HG02885 (cell line): Measurements from ENCODE around the gene ZSCAN26.
A peak's percentile ranks its signal among the peaks of the same experiment; 100 is the strongest.
"Not testable (repeated sequence)": the region's sequence is repeated elsewhere in the genome, so short reads cannot be mapped to it uniquely, and the experiment has no call there.

Experiments
- ATAC-seq: cut with Tn5 transposase; IDR thresholded peaks from one replicate; pipeline ENCODE4 v1.9.1; 2021; ENCODE audit warnings: mild to moderate bottlenecking; ENCODE audit not compliant: unreplicated experiment, poor library complexity

ZSCAN26 gene

DNA sequence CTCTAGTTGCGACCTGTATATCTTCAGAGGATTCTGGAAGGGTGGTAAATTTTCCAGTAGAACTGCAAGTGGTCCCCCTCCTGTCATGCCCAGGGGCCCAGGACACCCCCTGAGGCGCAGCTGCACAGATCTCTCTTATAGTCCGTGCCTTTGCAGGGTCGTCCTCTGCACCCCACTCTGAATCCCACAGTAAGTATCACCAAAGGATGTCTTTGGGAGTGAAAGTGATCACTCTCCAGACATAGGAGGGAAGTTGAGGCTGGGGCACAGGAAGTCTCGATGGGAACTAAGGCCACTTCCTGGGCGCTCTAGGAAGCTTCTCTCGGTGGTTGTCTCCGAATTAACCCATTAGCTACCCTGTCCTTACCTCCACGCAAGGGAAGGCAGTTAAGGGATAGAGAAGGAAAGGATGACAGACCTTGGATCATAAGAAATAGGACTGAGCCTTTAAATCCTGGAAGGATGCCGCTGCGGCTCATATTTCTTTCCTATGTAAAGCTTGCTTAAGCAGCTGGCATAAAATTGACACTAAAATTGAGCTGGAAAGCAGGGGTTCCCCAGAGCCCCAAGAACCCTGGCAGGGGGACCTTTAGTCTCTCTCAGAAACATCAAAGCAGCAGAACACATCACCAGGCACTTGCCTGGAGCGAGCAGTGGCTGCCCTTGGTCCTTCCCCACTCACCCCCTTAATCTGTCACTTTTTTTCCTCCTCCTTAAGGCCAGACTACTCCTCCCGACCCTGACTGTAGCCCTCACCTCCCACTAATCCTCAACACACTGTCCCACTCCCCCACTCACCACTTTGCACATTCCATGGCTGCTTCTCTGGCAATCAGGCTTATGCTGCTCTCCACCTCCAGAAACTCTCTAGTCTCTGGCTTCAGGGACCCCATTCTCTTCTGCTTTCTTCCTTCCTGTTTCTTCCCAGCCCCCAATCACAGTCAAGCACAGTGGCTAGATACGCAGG, 14.7 kb upstream of the ZSCAN26 start, which contains the start of gene ZKSCAN4:
TSS of gene ZKSCAN4 (minus strand) at position 261 of the 967 bp plus-strand sequence. CDS start 289 bp downstream, outside the sequence.
- ATAC-seq = peak; percentile 91

DNA sequence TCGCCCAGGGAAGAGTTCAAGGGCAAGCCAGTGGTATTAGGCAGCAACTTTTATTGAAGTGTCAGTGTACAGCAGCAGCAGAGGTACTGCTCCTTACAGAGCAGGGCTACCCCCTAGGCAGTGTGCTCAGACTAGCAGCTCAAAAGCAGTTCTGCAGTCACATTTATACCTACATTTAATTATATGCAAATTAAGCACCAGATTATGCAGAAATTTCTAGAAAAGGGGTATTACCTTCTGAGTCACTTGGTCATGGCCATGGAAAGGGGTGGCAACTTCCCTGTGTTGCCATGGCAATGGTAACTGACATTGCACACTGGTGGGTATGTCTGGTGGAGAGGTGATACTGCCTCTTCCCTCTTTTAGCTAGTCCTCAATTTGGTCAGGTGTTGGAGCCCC, 12.8 kb upstream of the ZSCAN26 start:
- no peak for ATAC-seq

DNA sequence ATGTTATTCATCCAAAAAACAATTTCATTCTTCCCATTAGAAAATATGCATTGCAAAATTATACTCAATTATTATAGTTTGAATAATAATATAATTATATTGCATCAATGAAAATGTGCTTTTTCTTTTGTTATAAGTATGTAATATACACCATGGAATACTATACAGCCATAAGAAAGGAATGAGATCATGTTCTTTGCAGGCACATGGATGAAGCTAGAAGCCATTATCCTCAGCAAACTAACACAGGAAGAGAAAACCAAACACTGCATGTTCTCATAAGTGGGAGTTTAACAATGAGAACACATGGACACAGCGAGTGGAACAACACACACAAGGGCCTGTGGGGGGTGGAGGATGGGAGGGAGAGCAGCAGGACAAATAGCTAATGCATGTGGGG, 9.9 kb upstream of the ZSCAN26 start:
- ATAC-seq = no peak

DNA sequence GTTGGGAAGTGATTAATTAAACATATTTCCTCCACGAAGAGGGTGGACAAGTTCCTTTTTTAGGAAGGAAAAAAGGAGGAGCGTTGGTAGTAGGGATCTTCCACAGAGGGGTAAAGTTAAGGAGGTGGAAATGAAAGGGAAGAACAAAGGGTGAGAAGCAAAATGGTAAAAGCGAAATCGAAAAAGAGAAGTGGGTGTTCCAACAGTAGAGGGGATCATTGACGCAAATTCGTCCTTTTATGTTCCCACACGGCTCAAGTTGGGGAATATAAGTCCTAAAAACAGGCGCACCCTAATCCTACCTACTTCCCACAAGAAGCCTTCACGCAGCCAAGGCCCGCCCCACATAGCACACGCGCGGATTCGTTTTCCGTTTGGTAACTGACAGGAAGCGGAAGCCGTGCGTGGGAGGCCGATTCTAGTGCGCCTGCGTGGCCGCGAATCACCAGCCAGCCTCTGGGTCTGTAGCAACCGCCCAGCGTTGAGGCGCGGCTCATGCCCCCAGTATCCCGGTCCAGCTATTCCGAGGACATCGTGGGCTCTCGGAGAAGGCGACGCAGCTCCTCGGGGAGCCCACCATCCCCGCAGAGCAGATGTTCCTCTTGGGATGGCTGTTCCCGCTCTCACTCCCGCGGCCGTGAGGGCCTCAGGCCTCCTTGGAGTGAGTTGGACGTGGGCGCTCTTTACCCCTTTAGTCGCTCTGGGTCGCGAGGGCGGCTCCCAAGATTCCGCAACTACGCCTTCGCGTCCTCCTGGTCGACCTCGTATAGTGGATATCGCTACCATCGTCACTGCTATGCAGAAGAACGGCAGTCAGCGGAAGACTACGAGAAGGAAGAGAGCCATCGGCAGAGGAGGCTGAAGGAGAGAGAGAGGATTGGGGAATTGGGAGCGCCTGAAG, 7.8 kb upstream of the ZSCAN26 start, which contains the start of gene NKAPL:
TSS of gene NKAPL (plus strand) at position 421 of the 901 bp plus-strand sequence. CDS start at position 496, 75 bp downstream.
- ATAC-seq = no peak

DNA sequence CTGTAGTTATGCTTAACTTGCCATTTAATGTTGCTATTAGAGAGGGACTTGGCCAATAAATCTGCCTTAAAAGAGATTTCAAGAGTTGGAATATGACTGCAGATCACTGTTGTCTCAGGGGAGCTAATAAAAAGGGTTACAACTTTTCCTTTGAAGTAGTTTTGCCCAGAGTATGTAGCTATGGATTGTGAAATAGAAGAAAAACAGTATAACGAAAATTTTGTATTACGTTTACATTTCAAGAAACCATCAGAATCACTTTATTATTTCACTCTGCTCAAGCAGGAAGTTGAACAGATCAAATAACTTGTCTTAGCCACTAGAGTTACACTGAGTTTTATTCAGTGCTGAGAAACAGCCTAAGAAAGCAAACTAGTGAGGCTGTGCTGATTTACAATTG, 3.0 kb upstream of the ZSCAN26 start:
- no peak for ATAC-seq

DNA sequence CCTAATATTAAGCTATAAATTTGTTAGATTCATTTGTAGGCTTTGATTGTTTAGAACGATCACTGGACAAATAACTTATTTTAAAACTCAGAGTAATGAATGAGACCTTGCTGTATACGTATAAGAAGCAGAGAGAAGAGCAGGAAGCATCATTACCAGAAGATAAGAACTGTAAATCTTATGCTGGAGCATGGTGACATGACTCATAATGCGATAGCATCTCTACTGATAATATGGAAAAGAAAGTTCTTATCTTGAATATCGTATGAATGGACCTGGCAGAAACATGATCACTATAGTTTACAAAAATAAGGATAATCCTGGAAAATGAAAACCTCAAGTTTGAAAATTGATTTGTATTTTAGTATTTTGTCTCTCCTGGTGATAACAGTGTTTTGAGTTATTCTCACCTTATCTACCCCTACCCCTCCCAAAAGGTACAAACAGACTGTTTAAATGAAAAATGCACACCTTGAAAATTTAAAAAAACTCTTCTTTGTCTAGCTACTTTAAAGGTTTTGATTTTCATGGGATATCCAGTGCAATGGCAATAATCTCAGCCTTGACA, 2.0 kb upstream of the ZSCAN26 start:
- no peak for ATAC-seq

DNA sequence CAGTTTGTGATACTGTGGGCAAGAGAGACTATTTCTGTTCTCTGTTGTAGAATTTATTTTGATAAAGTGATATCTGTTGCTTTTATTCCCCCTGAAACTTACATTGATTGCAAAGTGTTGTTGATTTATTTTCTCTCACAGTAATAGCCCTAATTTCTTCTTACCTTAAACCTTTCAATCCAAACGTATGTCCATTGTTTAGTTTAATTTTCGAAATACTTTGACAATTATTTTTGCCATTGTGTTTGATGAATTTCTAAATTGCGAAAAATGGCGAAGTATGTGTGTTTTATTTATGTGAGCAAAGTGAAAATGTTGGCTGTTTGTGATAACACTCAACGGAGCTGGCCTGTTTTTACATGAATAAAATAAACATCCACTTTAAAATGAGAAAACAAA, 381 bp upstream of the ZSCAN26 start:
- no peak for ATAC-seq

DNA sequence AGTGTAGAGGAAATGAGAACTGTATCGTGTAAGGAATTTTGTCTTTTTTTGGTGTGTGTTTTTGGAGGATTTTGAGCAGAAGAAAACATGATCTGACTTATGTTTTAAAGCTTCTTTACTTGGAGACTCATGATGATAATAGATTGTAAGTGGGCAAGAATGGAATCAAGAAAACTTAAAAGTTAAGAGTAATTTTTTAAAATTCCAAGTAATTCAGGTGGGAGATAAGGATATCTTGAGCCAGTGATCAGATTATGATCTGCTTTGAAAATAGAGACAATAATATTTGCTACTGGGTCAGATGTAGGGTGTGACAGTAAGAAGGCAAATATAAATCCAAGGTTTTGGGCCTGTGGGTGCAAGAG, 734 bp downstream of the ZSCAN26 start:
- ATAC-seq = no peak

DNA sequence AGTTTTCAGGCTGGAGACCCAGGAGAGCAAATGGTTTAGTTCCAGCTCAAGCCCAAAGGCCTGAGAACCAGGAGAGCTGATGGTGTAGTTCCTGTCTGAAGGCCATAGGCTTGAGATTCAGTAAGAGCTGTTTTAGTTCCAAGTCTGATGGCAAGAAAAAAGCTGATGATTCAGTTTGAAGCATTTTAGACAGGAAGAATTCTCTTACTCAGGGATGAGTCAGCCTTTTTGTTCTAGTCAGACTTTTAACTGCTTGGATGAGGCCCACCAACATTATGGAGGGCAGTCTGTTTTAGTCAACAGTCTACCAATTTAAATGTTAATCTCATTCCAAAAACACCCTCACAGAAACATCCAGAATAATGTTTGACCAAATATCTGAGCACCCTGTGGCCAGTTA, 2.5 kb downstream of the ZSCAN26 start:
- ATAC-seq = no peak

DNA sequence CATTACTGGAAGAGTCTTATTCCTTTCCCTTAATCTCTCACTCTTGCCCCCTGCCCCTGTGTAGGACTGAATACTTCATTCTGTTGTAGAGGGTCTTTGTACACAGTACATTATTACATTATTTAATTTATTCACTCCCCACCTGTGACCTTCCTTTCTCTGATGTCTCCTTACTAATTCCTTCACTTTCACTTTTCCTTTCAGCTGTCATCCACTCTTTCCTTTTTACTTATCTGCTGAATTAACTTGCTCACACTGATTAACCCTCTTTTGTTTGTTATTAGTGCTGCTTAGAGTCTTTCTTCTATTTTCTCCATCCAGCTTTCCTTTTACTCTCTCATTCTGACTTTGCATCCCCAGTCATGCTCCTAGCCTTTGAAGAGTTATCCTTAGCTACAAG, 7.9 kb downstream of the ZSCAN26 start:
- ATAC-seq = no peak

DNA sequence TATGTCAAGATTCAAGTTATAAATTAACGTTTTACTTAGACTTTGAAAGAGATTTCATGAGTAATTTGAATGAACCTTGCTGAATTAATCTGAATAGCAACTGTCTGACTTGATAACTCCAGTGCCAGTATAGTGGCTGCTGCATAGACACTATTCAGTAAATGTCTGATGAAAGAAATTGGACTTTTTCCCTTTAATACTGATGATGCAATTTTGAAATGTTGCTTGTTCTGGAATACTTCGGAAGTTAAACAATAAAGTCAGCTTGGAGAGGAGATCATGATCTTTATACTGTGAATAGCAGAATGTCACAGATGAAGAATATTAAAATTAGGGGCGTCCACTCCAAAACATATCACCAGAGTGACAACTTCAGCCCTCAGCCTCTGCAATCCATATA, 10.8 kb downstream of the ZSCAN26 start:
- no peak for ATAC-seq

DNA sequence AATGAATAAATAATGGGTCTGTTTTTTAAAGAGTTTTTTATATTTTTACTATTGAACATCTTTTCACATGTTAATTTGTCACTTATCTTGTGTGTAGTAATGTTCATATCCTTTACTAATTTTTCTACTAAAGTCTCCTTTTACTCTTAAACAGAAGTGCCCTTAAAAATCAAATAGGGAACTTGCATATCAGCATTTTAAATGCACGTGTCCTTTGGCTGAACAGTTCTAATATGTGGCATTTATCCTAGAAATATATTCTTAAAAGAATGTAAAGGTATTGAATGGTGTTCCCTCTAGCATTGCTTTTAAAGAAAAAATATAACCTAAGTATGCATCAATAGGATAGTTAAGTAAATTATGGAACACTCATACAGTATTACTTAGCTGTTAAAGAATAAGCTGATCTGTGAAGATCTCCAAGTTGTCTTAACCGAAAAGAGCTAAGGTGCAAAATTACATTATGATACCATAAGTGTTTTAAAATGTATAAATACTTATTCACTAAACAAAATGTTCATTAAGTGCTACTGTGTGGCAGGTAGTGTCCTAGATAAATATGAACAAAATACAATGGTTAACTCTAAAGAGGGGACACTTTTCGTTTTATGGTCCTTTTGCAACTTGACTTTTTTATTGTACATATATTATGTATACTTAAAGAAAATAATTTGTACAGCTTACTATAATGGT, 13.8 kb downstream of the ZSCAN26 start:
- no peak for ATAC-seq

DNA sequence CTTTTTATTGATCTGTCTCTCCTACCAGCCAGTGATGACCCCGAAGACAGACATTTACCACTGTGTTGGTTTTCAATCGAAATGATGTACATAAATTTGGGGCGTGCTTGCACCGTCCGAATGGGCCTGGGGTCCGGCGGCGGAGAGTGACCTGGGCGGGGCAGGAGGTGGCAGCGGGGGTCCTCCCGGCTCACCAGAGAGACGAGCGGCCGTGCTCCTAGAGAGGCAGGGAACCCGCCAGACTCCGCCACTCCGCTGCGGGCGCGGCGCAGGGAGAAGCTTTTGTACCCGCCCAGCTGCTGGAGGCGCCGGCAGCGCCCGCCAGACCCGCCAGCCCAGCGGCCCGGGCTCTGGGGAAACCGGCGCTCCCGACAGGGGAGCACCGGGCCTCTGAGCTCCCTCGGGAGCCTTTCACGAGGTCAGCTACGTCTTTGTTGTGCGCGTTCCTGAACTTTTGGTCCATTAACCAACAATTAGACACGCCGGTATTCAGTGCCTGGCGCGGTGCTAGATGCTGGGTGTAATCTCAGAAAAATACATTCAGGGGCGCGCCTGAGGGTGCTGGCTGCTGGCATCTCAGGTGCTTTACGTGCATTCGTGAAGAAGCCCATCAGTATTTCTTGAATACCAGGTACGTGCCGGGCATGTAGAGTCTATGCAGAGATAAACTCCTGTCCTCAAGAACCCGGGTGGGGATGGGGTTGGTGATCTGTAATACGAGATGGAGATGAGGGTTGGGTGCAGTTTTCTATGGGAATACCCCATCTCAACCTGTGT, 14.5 kb downstream of the ZSCAN26 start, which contains the start of gene PGBD1:
TSS of gene PGBD1 (plus strand) at position 285 of the 777 bp plus-strand sequence. CDS start 2,242 bp downstream, outside the sequence.
- peak; percentile 85 for ATAC-seq

DNA sequence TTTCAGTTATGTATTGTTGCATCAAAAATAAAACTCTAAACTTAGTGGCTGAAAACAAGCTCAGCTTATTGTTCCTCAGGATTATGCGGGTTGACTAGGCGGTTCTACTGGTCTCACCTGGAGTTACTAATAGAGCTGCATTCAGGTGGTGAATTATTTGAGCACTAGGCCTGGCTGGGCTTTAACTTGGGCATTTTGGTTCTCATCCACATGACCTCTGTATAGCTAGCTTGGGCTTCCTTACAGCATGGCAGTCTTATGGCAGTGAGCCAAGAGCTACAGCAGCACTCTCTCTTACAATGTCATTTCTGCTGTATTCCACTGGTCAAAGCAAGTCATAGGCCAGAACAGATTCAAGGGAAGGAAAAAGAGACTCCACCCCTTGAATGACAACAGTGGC, 16.0 kb downstream of the ZSCAN26 start:
- ATAC-seq = no peak

DNA sequence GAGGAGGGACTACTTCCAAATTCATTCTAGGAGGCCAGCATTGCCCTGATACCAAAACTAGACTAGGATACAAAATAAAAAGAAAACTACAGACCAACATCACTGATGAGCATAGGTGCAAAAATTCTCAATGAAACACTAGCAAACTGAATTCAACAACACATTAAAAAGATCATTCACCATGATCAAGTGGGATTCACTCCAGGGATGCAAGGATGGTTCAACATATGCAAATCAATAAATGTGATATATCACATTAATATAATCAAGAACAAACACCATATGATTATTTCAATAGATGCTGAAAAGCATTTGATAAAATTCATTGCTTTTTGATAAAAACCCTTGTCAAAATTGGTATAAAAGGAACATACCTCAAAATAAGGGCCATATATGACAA, 24.6 kb downstream of the ZSCAN26 start:
- ATAC-seq = no peak

DNA sequence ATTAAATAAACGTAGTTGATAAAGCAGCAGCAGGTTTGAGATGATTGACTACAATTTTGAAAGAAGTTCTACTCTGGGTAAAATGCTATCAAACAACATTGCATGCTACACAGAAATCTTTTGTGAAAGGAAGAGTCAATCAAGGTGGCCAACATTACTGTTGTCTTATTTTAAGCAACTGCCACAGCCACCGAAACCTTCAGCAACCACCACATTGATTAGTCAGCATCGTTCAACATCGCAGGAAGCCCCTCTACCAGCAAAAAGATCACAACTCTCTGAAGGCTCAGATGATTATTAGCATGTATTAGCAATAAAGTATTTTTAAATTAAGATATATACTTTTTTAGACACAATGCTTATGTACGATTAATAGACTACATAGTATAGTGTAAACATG, 28.4 kb downstream of the ZSCAN26 start:
- ATAC-seq = no peak

DNA sequence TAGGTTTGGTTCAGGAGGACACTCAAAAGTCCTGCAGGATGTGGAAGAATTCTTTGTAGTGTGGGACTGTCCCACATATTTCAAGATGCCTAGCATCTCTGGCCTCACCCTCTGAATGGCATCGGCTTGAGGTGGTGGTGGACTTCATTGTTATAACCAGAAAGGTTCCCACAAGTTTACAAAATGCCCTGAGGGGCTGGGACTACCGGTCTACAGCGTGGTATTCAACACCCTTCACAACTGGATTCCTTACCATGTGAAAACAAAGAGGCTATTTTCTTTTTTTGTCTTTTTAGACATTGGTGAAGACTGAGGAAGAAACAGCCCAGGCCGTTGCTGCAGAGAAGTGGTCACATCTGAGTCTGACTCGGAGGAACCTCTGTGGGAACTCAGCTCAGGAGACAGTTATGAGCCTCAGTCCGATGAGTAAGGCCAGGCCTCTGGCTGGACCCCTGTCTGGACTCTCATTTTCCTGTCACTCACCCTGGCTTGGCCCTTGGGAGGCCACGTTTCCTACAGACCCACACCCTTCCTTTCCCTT, 29.6 kb downstream of the ZSCAN26 start:
- no peak for ATAC-seq

DNA sequence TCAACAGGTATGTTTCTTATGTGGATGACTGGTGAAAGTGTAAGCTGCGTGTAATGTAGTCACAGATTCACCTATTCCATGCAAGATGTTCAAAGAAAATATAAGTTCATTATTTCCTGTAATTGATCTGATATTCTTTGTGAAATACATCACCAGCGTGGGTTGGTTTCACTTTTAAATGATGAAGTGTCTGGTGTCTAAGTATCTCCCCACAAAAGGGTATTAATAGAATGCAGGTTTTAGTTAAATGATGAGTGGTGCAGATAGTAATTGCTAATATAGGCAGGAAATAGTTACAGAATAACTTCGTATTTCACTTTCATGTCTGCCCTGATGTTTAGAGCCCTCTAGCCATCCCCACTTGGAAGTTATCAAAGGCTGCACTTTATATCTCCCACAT, 36.6 kb downstream of the ZSCAN26 start:
- ATAC-seq = peak; percentile 68

DNA sequence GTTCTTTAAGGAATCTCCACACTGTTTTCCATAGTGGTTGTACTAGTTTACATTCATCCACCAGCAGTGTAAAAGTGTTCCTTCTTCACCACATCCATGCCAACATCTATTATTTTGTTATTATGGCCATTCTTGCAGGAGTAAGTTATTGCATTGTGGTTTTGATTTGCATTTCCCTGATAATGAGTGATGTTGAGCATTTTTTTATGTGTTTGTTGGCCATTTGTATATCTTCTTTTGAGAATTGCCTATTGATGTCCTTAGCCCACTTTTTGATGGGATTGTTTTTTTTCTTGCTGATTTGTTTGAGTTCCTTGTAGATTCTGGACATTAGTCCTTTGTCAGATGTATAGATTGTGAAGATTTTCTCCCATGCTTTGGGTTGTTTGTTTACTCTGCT, 39.4 kb downstream of the ZSCAN26 start:
- not testable (repeated sequence) for ATAC-seq
